Sigmoid colon (tissue), 4 donors: Measurements from ENCODE around the gene NUCB1.

Experiments
- CTCF ChIP-seq, 4 experiments: fragments of 450-650 bp in 3 of 4; fragments of 200-600 bp in 1 of 4; IDR thresholded peaks; one replicate each; pipeline ENCODE4 v1.5.1; 2016 to 2019; ENCODE audit warnings: antibody characterized with exemption in 4 of 4, mild to moderate bottlenecking in 3 of 4, moderate library complexity in 2 of 4
- POLR2A ChIP-seq, 2 donors: fragments of 450-650 bp; IDR thresholded peaks; one replicate each; pipeline ENCODE4 v1.6.1; 2016; ENCODE audit warnings: antibody characterized with exemption in 2 of 2, mild to moderate bottlenecking in 2 of 2, moderate library complexity in 2 of 2
- POLR2AphosphoS5 ChIP-seq, 4 donors: sonication (generic); formaldehyde crosslinking; IDR thresholded peaks; one replicate each; pipeline ENCODE4 v1.6.1; 2017; ENCODE audit warnings: antibody characterized with exemption in 4 of 4

GRCh38 chr19:48854103-48854502, 46.0 kb upstream of the NUCB1 start:
- no peak for TF ChIP-seq CTCF (IDR thresholded peaks at IDR 0.05)
- TF ChIP-seq POLR2A (IDR thresholded peaks at IDR 0.05), result no peak
- no peak for TF ChIP-seq POLR2AphosphoS5 (IDR thresholded peaks at IDR 0.05)
